ENCODE measurements around the gene SIPA1.

DNA sequence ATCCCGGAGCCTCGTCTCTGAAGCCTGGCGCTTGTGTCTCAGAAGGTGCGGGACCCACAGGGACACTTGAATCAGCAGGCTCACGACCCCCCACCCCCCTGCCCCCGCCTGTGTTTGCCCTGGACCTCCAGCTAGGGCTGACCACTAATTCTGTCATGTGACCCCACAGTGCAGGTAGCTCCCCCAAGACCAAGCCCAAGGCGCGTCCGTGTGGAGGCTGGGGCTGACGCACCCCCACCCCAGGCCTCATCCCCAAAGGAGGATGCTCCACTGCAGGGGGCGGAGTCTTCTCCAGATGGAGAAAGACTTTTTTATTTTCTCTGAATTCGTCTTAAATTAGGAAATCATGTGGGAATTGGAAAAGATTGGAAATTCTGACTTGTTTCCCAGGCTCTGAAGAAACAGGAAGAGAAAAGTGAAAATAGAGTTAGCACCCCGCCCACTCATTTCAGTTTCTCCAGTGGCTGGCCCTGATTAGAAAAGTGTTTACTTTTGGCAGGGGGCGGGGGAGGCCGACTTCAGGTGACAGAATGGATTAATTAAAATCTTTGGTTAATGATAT lies 25.8 kb downstream of the SIPA1 start:
- TF ChIP-seq, protein P1, sequence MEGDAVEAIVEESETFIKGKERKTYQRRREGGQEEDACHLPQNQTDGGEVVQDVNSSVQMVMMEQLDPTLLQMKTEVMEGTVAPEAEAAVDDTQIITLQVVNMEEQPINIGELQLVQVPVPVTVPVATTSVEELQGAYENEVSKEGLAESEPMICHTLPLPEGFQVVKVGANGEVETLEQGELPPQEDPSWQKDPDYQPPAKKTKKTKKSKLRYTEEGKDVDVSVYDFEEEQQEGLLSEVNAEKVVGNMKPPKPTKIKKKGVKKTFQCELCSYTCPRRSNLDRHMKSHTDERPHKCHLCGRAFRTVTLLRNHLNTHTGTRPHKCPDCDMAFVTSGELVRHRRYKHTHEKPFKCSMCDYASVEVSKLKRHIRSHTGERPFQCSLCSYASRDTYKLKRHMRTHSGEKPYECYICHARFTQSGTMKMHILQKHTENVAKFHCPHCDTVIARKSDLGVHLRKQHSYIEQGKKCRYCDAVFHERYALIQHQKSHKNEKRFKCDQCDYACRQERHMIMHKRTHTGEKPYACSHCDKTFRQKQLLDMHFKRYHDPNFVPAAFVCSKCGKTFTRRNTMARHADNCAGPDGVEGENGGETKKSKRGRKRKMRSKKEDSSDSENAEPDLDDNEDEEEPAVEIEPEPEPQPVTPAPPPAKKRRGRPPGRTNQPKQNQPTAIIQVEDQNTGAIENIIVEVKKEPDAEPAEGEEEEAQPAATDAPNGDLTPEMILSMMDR (conservative IDR thresholded peaks at IDR 0.05; ENCODE audit: low read length) = no peak
- TF ChIP-seq EZH2phosphoT487 (IDR thresholded peaks at IDR 0.05; ENCODE audit: borderline replicate concordance, low read depth, low read length) = no peak
